PC-9 (cell line): ENCODE results near the gene FDX2. TPM values are rescaled to one million over a fixed set of nuclear protein-coding genes. Genes with fewer than 3 reads are reported as not detected.
"Not testable (repeated sequence)": the region's sequence is repeated elsewhere in the genome, so short reads cannot be mapped to it uniquely, and the experiment has no call there.

Experiments used
- BruUV-seq: library from RNA; stranded (reverse); fragments of 400-500 nt; replicated peaks from 2 replicates; lab custom pipeline; 2021; lab: Mats Ljungman, UMichigan
- CTCF ChIA-PET: fragments of 300-600 bp; sonication (Branson Sonifier 250); formaldehyde crosslinking; loops from one replicate; lab custom pipeline; 2022; ENCODE audit warnings: antibody characterized with exemption; lab: Charles Lee
- POLR2A ChIA-PET: fragments of 300-600 bp; sonication (Branson Sonifier 250); formaldehyde crosslinking; loops from one replicate; lab custom pipeline; 2022; ENCODE audit warnings: antibody characterized with exemption; ENCODE audit not compliant: unreplicated experiment; lab: Charles Lee
- DNase-seq, 2 experiments: peaks; one replicate each; pipeline versions ENCODE4 v3.0.0 to v3.0.0-alpha.2; 2015 to 2022; ENCODE audit warnings: mixed read lengths in 1 of 2
- H2AFZ ChIP-seq: fragments of 200-600 bp; sonication (generic); 2 replicates; pipeline ENCODE4 v1.8.1; 2017; ENCODE audit warnings: antibody characterized with exemption
- H3F3A ChIP-seq: fragments of 200-600 bp; sonication (generic); 2 replicates; pipeline ENCODE4 v1.8.1; 2017; ENCODE audit warnings: antibody characterized with exemption, mild to moderate bottlenecking, low read depth; ENCODE audit not compliant: insufficient read depth
- H3K27ac ChIP-seq: fragments of 200-600 bp; sonication (generic); 2 replicates; pipeline ENCODE4 v1.6.1; 2016; ENCODE audit warnings: mixed run types
- H3K27me3 ChIP-seq: fragments of 200-600 bp; sonication (generic); 2 replicates; pipeline ENCODE4 v1.6.1; 2016; ENCODE audit warnings: low read depth, mixed run types; ENCODE audit not compliant: insufficient read depth
- H3K36me3 ChIP-seq: fragments of 200-600 bp; sonication (generic); 2 replicates; pipeline ENCODE4 v1.6.1; 2016; ENCODE audit warnings: low read depth, mixed run types
- H3K4me1 ChIP-seq: fragments of 200-600 bp; sonication (generic); replicated peaks from 2 replicates; pipeline ENCODE4 v1.6.1; 2016; ENCODE audit warnings: mixed run types; ENCODE audit not compliant: insufficient read depth
- H3K4me2 ChIP-seq: fragments of 200-600 bp; sonication (generic); 2 replicates; pipeline ENCODE4 v1.6.1; 2017; ENCODE audit warnings: mixed run types
- H3K4me3 ChIP-seq: fragments of 200-600 bp; sonication (generic); 2 replicates; pipeline ENCODE4 v1.6.1; 2016; ENCODE audit warnings: mixed run types
- H3K79me2 ChIP-seq: fragments of 200-600 bp; sonication (generic); 2 replicates; pipeline ENCODE4 v1.6.1; 2017; ENCODE audit warnings: low read depth, mixed run types
- H3K9me2 ChIP-seq: fragments of 200-600 bp; sonication (generic); 2 replicates; pipeline ENCODE4 v1.8.1; 2017; ENCODE audit warnings: mild to moderate bottlenecking; ENCODE audit not compliant: insufficient read depth
- H3K9me3 ChIP-seq: fragments of 200-600 bp; sonication (generic); 2 replicates; pipeline ENCODE4 v1.8.1; 2016; ENCODE audit warnings: low read depth; ENCODE audit not compliant: insufficient read depth
- H4K20me1 ChIP-seq: fragments of 200-600 bp; sonication (generic); 2 replicates; pipeline ENCODE4 v1.8.1; 2017; ENCODE audit not compliant: insufficient read depth
- EZH2 ChIP-seq: fragments of 200-600 bp; sonication (generic); IDR thresholded peaks from 2 replicates; pipeline ENCODE4 v1.8.0; 2017; ENCODE audit warnings: antibody characterized with exemption, low read depth
- intact Hi-C: fragments of 100-400 bp; cut with micrococcal nuclease; formaldehyde crosslinking; loops from one replicate; pipeline ENCODE4 v1.10.0; 2022; ENCODE audit not compliant: unreplicated experiment
- total RNA-seq: library from RNA; stranded (reverse); gene quantifications from 2 replicates; pipeline ENCODE4 v1.2.3, GENCODE V29; 2021
- TF ChIP-seq, protein P1 (sequence below): fragments of 200-600 bp; sonication (generic); conservative IDR thresholded peaks from 2 replicates; pipeline ENCODE4 v1.6.1; 2017; ENCODE audit warnings: mixed run types, antibody characterized with exemption, mild to moderate bottlenecking, moderate library complexity

Gene FDX2
- total RNA-seq, 1 experiment from 2014 or later: 23.1 TPM

- POLR2A ChIA-PET: no interaction called here
- Histone ChIP-seq H3K27ac (no peak overlapping the region), H3K36me3 (no peaks in the 10 kb centered on the region), H3K4me3 (no peak overlapping the region), H3K9me2 (no peaks in the 10 kb centered on the region), H2AFZ (no peak overlapping the region), H4K20me1 (no peaks in the 10 kb centered on the region), H3K9me3 (no peaks in the 10 kb centered on the region), H3K79me2 (no peaks in the 10 kb centered on the region), H3K27me3 (no peaks in the 10 kb centered on the region), H3K4me1 (no peaks in the 10 kb centered on the region), H3F3A (no peaks in the 10 kb centered on the region), H3K4me2 (no peak overlapping the region)
- DNase-seq: no peak
- intact Hi-C loops: no loop called here
- TF ChIP-seq EZH2: no peak
- TF ChIP-seq, protein P1, sequence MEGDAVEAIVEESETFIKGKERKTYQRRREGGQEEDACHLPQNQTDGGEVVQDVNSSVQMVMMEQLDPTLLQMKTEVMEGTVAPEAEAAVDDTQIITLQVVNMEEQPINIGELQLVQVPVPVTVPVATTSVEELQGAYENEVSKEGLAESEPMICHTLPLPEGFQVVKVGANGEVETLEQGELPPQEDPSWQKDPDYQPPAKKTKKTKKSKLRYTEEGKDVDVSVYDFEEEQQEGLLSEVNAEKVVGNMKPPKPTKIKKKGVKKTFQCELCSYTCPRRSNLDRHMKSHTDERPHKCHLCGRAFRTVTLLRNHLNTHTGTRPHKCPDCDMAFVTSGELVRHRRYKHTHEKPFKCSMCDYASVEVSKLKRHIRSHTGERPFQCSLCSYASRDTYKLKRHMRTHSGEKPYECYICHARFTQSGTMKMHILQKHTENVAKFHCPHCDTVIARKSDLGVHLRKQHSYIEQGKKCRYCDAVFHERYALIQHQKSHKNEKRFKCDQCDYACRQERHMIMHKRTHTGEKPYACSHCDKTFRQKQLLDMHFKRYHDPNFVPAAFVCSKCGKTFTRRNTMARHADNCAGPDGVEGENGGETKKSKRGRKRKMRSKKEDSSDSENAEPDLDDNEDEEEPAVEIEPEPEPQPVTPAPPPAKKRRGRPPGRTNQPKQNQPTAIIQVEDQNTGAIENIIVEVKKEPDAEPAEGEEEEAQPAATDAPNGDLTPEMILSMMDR: no peak
- CTCF ChIA-PET: interaction anchor here (0.6 kb wide), 1 partner anchor 64 kb away, joined by 4 read pairs; no protein-coding TSS in a partner anchor
- no TSS peak for BruUV-seq
Observed at GRCh38 chr19:10339977-10340376, 24.2 kb upstream of the FDX2 start.

DNA sequence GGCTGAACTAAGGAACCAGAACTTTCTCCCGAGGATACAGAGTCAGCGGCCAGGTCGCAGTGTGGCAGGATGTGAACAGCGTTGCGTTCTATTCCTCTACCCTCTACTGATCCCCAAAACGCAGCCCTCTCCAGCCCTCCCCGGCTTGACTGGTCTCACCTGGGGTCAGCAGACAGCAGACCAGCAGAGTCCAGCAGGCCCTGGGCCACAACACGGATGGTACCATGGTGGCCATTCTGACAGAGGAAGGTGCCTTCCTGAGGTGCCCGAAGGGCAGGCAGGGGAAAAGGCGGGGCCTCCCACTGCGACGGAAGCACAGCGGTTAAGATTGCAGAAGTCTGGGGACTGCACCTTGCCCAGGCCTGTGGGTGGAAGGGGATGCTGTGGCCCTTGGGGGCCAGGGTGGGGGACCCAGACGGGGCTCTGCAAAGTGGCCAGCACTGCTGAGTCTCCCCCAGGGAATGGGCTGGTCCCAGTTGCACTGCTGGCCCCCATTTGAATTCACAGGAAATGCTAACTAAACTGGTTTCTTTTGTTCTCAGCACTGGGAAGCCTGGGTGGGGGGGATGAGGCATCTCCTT is 23.7 kb upstream of the FDX2 start, which contains the start of gene ICAM3:
ICAM3 (minus strand) TSS at position 245 of the 581 bp plus-strand sequence; CDS start at position 235, 10 bp downstream.
- no peaks in the 10 kb centered on the region for H3K79me2 ChIP-seq
- no peaks in the 10 kb centered on the region for H4K20me1 ChIP-seq
- H3K4me2 ChIP-seq: no peak within 1 kb of the TSS
- no peak for DNase-seq
- H2AFZ ChIP-seq: no peak within 1 kb of the TSS
- no peaks in the 10 kb centered on the region for H3K9me3 ChIP-seq
- no peak within 1 kb of the TSS for H3K27ac ChIP-seq
- TF ChIP-seq, protein P1: no peak
- no peak for TF ChIP-seq EZH2
- no peaks in the 10 kb centered on the region for H3K36me3 ChIP-seq
- CTCF ChIA-PET: interaction anchor here (0.6 kb wide), 1 partner anchor 64 kb away, joined by 4 read pairs; no protein-coding TSS in a partner anchor
- no TSS peak for BruUV-seq
- H3K27me3 ChIP-seq: no peaks in the 10 kb centered on the region
- no peak within 1 kb of the TSS for H3K4me3 ChIP-seq
- POLR2A ChIA-PET: no interaction called here
- intact Hi-C loops: no loop called here
- H3K9me2 ChIP-seq: no peaks in the 10 kb centered on the region
- no peaks in the 10 kb centered on the region for H3K4me1 ChIP-seq
- 0 out of 2 replicates have a peak, but pooled peaks cover 2% of the 10 kb centered on the region for H3F3A ChIP-seq

DNA sequence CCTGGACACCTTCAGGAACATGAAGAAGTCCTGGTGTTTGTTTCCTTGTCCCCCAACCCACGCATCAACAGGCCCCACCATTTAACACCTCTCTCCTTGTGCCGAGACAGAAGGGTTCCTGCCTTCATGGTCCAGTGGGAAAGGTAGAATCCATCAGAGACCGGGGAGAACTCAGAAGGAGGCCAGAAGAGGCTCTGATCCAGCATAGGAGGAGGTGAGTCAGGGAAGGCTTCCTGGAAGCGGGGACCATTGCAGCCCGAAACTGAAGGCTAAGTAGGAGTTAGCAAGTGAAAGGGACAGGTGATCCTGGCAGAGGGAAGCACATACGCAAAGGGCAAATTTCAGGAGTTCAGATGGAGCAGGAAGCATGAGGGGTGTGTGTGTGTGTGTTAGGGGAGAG is 23.1 kb upstream of the FDX2 start:
- POLR2A ChIA-PET: no interaction called here
- Histone ChIP-seq H4K20me1 (no peaks in the 10 kb centered on the region), H3K27me3 (no peaks in the 10 kb centered on the region), H3K4me3 (no peak overlapping the region), H3K9me3 (no peaks in the 10 kb centered on the region), H3K27ac (no peak overlapping the region), H3K4me2 (no peak overlapping the region), H2AFZ (no peak overlapping the region), H3K36me3 (no peaks in the 10 kb centered on the region), H3F3A (0 out of 2 replicates have a peak, but pooled peaks cover 4% of the 10 kb centered on the region), H3K79me2 (no peaks in the 10 kb centered on the region), H3K9me2 (no peaks in the 10 kb centered on the region), H3K4me1 (no peaks in the 10 kb centered on the region)
- DNase-seq: no peak
- BruUV-seq: no TSS peak
- intact Hi-C loops: no loop called here
- CTCF ChIA-PET: no interaction called here
- TF ChIP-seq, protein P1: no peak

DNA sequence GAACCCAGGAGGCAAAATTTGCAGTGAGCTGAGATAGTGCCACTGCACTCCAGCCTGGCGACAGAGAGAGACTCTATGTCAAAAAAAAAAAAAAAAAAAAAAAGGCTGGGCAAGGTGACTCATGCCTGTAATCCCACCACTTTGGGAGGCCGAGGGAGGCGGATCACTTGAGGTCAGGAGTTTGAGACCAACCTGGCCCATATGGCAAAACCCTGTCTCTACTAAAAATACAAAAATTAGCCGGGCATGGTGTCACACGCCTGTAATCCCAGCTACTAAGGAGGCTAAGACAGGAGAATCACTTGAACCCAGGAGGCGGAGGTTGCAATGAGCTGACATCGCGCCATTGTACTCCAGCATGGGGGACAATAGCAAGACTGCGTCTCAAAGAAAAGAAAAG is 20.9 kb upstream of the FDX2 start:
- H3K79me2 ChIP-seq: peaks cover 14% of the 10 kb centered on the region
- POLR2A ChIA-PET, H3K4me2 ChIP-seq, H3K36me3 ChIP-seq, BruUV-seq, intact Hi-C loops, H3F3A ChIP-seq, H3K27ac ChIP-seq, H4K20me1 ChIP-seq, H3K27me3 ChIP-seq, H2AFZ ChIP-seq, H3K9me2 ChIP-seq, H3K4me1 ChIP-seq, H3K4me3 ChIP-seq, DNase-seq, H3K9me3 ChIP-seq: not testable (repeated sequence)
- CTCF ChIA-PET: interaction anchor here (0.6 kb wide), 1 partner anchor 59 kb away, joined by 5 read pairs; no protein-coding TSS in a partner anchor
